Measurements from ENCODE around the gene CADPS. TPM values are rescaled to one million over a fixed set of nuclear protein-coding genes. Genes with fewer than 3 reads are reported as not detected.
"Not testable (repeated sequence)": the region's sequence is repeated elsewhere in the genome, so short reads cannot be mapped to it uniquely, and the experiment has no call there.

CADPS gene
- total RNA-seq, 1 donor from 2014 or later: 1.1 TPM

DNA sequence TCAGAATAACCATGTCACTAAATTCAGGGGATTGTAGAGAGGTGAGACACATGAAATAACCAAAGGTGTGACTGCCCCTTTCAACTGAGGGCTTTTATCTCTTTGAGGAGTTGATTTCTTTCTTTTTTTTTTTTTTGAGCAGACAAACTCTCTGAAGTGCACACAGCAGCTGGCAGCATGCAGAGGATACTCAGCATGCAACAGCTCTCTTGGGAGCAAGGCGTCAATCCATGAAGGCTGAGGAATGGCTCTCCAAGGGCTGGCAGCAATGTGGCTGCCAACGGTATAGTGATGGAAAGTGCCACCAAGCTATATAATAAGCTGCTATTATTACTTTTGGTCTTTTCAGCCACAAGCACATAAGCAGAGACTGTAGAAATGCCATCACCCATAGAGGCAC lies 275.2 kb downstream of the CADPS start:
- DNase-seq (ENCODE audit: low spot score): no peak

DNA sequence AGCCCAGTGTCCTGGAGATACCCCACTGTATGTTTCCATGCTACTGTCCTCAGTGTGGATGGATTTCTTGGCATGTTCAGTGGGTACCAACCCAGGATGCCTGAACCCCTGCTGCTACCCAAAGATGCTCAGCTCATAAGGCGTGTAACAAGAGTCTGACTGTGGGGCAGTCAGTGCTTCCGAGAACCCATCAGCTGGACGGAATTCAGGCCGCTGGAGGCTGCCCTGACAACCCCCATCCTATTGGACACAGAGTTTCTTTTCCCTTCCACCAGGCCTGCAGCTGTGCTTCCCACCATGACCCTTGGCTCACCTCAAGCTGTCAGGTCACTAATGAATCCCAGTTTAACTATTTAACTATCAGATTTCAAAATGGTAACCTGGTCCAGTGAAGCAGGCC lies 277.7 kb downstream of the CADPS start:
- no peak for DNase-seq (ENCODE audit: low spot score)

DNA sequence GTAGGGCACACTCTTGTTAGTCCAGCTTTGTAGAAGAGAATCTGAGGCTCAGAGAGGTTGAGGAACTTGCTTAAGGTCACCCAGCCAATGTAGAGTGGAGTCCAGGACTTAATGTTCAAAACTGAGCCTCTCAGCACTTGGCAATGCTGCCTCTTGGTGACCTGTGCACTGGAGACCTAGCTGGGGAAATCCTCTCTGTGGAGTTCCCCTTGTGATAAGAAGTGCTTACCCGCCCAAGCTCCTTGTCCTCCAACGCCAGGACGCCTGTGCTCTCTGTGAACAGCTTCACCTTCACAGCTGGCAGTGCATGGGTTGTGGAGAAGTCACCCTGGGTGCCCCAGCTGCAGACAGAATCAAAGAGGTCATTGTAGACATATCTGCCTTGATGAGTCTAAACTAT lies 282.8 kb downstream of the CADPS start:
- DNase-seq (ENCODE audit: low spot score): no peak

DNA sequence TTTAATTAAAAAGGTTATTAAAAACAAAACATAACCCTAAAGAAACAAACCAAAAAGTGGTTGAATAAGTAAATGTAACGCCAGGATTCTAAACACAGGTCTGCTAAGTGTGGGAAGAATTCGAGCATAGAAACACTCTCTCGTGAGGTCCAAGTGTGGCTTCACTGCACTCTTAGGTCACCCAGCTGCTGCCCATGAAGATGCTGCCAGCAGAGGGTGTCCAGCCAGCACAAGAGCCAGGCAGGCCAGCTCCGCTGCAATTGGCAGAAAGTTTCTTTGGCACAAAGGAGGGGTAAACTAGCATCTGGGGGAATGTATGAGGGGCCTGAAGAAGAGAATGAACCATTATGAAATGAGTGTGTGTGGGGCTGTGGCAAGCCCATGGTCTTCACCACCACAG lies 286.1 kb downstream of the CADPS start:
- DNase-seq (ENCODE audit: low spot score): no peak

DNA sequence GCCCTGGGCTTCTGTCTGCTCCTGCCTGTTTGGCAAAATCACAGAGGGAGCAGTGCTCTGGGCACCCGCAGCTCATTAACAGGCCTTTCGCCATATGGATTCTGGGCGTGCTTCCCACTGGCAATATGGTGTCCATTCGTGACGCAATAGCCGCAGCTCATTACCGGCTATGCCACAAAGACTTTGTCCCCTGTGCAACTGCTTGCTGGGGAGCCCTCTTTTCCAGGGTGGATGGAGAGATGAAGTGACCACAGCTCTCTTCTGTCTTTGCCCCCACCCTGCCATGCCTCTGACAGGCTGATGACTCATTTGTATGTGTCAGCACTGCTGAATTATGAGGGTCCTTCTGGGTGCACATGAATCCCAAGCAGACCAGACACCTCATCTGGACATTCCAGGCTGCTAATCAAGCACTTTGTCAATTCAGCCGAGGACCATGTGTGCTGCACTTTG lies 287.6 kb downstream of the CADPS start:
- DNase-seq (ENCODE audit: low spot score): no peak

DNA sequence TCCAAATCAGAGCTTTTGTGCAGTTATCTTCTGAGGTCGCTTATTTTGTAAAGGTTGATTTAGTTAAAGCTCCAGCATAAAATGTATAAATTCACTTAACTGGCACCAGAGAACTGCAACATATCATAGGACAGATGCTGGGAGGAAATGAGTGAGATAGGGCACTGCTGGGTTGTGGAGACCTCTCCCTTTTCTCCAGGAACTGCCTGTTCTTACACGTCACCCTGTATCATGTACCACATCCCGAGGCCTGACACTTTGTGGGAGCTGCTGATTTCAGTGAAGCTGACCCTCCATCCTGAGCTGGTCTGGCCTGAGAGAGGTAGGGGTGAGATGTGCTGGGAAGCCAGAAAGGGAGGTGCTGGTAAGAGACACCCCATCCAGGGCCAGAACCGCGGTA lies 288.0 kb downstream of the CADPS start:
- no peak for DNase-seq (ENCODE audit: low spot score)

DNA sequence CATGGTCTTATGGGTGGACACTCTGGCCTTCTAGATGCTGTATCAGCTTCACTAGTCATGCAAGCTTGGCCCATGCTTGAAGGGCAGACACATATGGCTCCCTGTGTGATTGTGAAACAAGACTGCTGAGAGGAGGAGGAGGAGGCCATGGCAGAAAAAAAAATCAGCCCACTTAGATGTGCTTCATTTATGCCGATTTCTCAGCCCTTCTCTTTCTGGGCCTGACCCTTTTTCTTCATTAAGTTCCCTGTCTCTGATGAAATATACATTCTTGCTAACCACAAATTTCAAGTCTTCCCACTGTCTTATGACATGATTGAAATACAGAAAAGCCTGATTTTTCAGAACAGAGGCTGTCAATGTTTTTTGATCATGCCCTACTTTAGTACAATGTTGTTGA lies 288.9 kb downstream of the CADPS start:
- DNase-seq (ENCODE audit: low spot score): no peak

DNA sequence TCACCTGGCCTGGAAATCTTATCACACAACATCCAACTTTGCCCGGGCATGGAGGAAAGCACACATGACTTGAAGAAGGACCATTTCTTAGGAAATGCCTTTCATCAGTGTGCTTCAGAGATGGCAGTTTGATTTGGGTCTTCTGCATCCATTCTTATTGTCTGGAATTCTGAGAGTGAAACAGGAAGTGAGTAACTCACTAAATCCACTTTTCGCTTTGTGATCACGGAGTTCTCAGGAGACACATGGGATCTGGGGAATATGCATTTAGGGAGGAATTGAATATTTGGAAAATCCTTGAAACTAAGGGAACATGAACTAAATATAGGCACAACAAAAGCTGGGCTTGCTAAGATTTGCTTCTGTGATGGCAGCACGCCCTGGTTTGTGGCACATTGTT lies 289.4 kb downstream of the CADPS start:
- DNase-seq (ENCODE audit: low spot score): no peak

DNA sequence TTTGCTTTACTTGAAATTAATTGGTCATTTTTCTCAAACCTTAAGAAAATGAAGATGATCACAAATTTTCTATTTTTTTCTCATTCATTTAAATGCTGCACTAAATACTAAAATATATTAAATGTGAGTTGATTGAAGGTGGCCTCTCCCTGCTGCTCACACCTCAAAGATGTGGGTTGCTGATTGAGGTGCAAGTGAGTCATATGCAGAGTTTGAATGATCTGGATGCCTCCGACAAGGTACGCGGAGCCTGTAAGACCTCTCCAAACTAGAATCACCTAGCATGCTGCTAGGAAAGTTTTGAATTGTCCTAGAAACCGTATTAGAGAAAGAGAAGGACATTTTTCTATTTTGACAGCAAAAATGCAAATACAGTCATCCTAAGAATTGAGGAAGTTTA lies 290.6 kb downstream of the CADPS start:
- DNase-seq (ENCODE audit: low spot score): no peak

DNA sequence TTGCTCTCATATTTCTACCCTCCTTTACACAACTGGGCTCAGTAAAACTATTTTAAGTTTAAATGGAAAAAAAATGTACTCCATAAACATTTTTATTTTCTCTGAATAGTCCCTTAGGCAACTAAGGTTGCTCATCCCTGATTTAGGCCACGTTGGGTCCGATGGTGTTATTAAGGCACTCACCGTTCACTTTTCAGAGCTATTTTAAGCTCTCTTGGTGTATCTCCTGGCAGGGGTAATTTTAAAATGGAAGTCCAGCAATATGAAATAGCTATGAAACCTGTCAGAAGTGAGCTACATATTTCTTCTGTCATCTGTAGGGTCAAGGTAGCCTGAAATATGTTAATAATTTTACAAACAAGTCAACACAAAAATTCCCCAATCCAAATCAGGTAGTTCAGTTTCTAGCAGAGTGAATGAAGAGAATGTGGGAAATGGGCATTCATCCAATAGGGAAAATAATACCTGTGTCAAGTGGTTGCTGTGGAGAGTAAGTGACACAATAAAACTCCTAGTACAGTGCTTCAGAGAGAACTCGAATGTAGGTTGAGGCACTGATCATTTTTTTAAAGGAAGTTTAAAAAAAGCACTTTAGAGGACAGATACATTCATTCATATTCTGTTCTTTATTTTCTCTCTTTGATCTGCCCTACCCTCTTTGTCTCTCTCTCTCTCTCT lies 292.6 kb downstream of the CADPS start:
- no peak for DNase-seq (ENCODE audit: low spot score)

DNA sequence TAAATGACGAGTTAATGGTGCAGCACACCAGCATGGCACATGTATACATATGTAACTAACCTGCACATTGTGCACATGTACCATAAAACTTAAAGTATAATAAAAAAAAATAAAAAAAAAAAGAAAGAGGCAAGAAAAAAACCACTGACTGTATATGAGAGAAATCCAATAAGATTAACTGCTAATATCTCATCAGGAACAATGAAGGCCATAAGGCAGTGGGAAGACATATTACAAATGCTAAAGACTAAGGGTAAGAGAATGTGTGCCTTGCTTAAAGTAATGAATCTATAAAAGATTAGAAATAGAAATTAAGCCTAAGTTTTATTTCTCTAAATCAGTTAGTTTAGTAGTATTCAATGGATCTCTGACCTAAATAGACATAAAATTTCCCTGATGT lies 294.7 kb downstream of the CADPS start:
- not testable (repeated sequence) for DNase-seq (ENCODE audit: low spot score)

DNA sequence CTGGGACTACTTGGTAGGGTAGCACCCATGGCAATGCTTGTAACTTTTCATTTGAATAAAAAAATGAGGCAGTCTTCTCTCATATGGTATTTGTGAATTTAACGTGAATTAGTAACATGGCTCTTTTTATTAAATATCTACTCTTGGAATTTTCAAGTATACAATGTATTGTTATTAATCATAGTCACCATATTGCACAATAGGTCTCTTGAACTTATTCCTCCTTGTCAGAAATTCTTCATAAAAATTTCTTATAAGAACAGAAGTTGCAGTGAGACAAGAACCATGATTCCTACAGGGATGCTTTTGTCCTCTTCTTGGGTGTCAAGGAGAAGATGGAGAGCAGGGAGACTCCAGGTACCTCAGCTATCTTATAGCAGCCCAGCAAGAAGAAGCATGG lies 298.1 kb downstream of the CADPS start:
- no peak for DNase-seq (ENCODE audit: low spot score)

DNA sequence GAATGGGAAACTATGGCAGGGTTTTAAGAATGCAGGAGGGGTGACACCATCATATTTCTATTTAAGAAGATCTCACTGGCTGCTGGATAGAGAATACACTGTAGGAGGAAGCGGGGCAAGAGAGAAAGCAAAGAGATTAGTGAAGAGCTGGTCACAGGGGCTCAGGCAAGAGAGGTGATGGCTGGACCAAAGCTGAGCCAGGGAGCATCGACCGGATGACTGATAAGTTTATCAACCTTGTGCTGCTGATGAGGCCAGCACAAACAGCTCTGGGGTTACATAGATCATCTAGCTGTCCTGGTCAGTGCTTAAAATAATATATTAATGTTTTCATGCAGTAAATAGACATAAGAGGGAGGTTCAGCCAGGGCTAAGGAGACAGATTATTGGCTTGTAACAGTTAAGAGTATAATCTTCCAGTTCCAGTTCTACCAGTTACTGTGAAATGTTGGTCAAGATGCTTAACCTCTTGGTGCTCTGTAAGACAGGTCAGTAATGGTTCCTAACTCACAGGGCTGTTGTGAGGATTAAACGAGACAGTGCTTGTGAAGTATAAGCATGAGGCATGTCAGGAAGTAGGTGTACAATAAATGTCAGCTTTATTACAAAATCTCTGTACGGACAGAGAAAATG lies 300.8 kb downstream of the CADPS start:
- DNase-seq (ENCODE audit: low spot score): no peak

DNA sequence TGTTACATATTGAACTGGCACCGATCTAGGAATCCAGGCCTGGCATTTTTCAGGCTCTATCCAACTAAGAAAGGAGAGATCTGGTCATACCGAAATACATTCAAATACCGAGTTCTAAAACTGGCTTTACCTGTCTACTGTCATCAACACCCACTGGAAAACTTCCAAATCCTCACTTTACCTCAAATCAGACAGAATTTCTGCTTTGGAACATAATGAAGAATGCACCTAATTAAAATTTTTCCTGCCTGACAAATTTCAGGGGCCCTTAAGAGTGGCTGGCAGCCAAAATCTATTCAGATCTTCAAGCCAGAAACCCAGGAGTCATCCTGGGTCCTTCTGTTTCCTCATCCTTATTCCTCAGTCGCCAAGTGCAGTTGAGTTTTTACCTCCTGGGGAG lies 303.3 kb downstream of the CADPS start:
- no peak for DNase-seq (ENCODE audit: low spot score)

DNA sequence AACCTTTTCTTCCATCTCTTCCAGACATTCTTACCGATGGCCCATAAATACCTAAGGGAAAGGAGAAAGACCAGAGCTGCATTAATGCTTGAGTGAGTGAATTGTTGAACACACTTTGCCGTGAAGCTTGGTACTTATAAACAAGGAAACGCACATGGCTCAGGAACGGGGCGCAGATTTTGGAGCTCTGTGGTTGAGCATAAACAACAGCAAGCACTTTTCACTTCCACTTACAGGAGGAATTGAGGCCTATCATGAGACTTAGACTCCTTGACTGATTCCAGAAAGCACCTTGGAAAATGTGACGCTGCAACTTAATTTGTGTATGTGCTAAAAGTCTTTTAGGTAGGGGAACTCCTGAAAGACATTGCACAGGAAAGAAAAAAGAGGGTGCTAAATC lies 304.3 kb downstream of the CADPS start:
- no peak for DNase-seq (ENCODE audit: low spot score)

DNA sequence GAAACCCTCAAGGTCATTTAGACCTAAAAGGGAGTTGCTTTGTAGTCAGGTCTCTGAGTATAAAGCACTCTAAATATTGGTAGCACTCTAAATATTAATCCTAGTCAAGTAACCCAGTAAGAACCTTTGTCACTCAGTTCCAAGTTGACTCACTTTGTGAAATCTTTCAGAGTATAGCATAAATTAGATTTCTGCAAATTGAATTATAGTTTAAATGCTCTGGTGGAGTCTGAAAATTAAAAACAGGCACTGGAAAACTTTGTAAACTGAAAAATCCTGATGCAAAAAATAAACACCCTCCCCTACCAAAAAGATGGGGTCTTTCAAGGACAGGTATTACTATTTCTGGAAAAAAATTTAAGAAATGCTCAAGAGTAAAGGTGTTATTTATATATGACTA lies 305.6 kb downstream of the CADPS start:
- no peak for DNase-seq (ENCODE audit: low spot score)

DNA sequence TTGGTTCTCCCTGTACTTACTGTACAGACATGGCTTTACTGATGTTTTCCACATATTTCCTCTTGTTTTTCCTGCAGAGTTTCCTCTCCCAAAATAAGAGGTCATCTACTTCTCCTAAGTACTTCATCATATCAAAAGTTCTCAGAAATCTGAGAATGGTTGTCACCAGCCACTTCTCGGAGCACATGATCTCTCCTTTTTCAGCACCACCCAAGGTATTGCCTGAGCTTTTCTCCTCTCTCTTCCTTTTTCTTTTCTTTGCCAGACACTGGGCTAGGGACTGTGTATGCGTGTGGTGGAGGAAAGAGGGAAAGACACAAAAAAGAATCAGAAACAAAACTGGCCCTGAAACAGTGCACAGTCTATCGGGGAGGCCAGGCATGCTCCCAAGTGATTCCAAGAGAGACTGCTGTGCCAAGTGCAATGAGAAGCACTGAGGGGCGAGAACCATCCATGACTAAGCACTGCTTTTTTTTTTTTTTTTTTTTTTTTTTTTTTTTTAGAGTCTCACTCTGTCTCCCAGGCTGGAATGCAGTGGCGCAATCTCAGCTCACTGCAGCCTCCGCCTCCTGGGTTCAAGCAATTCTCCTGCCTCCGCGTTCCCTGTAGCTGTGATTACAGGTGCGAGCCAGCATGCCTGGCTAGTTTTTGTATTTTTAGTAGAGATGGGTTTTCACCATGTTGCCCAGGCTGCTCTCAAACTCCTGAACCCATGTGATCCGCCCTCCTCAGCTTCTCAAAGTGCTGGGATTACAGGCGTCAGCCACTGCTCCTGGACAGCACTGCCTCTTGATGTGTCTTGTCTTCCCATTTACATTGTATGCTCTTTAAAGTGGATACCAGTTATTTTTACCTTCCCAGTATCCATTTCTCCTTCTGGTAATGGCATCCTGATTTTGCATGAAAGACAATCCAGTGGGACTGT lies 307.9 kb downstream of the CADPS start:
- no peak for DNase-seq (ENCODE audit: low spot score)

DNA sequence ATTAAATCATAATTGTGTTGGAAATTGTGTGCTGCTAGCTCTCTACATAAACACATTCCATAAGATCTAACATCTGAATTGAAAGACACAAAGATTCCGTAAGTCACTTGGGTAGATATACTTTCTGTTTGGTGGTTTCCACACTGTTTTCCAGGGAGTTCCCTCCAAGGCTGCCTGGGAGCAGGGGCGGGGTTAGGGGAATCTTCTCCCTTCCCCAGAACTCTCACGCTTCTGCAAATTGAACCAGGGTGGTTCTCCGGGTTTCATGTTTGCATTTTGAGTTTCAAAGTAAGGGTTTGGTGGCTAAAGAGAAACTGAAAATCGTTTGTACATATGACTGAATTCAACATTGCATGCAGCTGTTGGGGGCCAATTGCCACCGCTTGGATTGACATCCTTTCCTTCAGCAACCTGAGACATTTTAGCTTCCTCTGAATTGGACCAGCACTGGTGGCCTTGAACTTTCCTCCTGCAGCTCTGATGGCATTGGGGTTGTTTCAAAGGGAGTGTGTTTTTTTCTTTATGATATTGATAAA lies 309.1 kb downstream of the CADPS start:
- no peak for DNase-seq (ENCODE audit: low spot score)

DNA sequence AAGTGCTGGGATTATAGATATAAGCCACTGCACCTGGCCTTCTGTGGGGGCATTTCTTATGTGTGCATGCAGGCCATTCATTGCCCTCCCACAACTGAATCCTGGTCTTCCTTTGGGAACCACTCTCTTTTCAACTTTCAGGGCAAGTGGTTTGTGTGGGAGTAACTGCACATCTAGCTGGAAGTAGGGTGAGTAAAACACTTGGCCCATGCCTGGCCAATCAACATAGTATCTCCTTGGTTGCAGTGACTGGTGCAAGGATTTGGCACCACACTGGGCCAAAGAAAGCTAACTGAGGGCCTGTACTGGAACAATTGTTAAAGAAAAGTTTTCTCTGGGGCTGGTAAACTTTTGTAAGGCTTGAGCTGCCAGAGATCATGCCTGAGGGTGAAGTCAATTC lies 312.6 kb downstream of the CADPS start:
- no peak for DNase-seq (ENCODE audit: low spot score)

DNA sequence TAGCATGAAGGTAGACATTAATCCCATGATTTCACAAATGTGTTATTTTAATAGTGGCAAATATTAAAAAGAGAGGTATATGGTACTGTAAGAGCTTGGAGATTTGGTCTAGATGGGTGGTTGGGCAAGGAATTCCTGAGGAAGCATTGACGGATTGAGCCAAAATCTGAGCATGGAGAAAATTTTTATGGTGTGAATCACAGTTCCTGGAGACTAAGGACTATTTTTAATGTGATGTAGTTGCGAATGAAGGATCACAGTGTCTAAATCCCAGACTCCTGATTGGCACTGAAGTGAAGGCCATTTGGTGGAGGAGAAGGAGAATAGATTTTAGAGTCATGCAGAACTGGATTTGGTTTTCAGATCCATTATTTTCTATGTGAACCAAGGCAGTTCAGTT lies 313.2 kb downstream of the CADPS start:
- DNase-seq (ENCODE audit: low spot score): no peak

DNA sequence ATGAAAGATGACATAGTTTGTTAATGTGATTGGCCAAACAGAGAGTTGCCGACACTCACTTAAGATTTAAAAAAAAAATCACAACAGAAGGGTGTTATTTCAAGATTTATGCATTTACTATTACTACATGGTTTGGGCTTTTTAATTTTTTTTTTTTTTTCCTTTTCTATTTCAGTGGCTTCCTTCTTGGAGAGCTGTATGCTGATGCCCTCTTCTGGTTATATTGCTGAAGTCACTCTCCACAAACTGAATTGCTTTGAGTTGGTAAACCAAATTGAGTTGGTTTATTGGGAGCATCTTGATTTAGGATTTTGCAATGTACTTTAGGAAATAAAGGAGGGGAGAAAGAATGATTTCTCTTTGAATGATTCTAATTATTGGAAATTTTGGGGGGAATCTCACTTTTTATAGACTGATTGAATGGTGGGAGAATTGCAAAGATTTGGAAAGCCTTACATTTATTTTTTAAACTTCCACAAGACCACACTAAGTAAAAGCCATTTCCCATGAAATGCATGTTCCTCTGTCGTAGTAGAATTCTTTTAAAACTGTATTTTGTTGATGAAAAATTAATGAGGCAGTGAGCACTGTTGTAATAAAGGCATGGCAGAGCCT lies 315.3 kb downstream of the CADPS start:
- DNase-seq (ENCODE audit: low spot score): no peak

DNA sequence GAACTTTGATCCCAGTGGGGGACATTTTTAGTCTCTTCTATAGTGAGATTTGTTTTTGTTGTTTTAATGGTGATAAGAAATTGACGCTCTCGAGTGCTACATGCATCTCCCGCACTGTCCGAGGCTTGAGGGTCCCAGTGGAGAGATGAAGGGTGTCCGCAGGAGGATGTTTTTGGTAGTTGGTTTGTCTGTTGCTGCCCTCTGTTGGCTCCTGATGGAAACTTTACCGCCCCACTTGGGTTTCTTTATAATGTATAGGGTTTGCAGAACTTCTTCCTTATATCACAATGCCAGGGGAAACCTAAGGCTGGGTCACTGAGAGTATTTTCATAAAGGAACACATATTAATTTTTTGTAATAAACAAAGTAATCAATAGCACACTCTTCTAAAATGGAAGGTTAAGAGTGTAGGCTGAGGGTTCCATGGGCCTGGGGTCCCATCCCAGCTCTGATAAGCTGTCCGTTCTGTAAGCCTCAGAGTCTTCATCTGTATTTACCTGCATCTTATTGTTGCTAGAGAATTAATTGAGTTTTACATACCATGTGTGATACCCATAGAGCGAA lies 316.6 kb downstream of the CADPS start:
- DNase-seq (ENCODE audit: low spot score): no peak
